HG02981 (cell line): ENCODE data around the gene LRP3.
"Not testable (repeated sequence)": the region's sequence is repeated elsewhere in the genome, so short reads cannot be mapped to it uniquely, and the experiment has no call there.

Experiments
- ATAC-seq: cut with Tn5 transposase; IDR thresholded peaks from one replicate; pipeline ENCODE4 v1.9.1; 2021; ENCODE audit warnings: mild to moderate bottlenecking, moderate library complexity; ENCODE audit not compliant: unreplicated experiment

Gene LRP3

DNA sequence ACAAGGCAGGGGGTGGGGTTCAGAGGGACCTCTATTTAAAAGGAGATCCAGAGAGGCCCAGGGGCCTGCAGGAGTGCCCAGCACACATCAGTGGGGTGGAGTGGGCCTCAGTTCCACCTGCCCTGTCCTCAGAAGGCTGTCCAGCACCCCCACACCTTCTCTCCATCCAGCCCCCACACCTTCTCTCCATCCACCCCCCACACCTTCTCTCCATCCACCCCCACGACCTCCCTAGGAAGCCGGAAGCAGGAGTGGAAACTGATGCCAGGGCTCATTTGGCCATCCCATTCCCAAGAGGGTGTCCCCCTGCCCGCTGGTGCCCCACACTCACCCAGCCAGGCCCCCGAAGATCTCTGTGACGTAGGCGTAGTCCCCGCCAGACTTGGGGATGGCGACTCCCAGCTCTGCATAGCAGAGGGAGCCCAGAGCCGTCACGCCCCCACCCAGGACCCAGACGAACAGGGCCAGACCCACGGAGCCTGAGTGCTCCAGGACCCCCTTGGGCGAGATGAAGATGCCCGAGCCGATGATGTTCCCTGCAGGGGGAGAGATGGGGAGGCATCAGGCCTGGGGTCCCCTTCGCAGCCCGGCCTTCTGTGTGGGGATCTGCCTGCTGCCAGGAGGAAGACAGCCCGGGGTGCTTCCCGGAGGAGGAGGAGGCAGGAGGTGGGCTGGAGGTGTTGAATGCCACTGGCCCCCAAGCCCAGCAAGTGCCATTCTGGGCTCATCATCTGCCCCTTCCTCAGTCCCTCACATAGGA is 21.5 kb downstream of the LRP3 start:
- no peak for ATAC-seq

DNA sequence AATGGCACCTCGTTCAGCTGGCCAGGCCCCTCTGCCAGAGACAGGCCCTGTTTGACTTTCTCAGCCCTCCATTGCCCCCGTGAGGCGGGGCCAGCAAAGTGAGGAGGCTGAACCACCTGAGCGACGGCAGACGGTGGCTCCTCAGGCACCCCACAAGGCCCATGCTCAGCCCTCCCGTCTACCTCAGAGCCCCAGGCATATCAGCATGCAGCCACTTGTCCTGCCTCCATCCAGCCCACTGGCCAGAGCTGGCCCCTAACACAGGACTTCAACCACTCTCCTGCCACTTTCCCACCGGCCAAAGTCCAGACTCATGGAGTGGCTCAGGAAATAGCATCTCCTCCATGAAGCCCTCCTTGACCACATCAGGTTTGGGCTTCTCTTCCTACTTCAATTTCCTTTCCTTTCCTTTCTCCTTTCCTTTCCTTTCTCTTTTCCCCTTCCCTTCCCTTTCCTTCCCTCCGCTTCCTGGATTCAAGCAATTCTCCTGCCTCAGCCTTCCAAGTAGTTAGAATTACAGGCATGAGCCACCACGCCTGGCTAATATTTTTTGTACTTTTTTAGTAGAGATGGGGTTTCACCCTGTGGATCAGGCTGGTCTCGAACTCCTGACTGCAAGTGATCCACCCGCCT is 22.2 kb downstream of the LRP3 start:
- ATAC-seq = no peak

DNA sequence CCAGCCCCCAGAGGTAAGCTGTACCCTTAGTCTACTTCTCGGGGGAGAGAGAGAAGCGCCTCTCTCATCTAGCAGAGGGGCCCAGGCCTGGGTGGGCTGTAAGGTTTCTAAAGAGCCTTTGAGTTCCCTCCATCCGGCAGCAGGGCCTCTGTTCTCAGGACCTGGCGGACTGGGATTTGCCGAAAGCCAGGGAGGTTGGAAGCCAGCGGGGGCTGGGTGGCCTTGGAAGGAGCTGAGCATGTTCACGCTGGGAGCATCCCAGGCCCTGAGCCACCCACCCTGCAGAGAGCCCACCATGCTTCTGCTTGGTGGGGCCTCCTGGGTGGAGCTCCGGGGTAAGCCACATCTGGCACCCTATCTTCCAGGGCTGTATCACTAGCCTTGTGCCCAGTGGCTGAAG is 23.8 kb downstream of the LRP3 start:
- ATAC-seq = no peak

DNA sequence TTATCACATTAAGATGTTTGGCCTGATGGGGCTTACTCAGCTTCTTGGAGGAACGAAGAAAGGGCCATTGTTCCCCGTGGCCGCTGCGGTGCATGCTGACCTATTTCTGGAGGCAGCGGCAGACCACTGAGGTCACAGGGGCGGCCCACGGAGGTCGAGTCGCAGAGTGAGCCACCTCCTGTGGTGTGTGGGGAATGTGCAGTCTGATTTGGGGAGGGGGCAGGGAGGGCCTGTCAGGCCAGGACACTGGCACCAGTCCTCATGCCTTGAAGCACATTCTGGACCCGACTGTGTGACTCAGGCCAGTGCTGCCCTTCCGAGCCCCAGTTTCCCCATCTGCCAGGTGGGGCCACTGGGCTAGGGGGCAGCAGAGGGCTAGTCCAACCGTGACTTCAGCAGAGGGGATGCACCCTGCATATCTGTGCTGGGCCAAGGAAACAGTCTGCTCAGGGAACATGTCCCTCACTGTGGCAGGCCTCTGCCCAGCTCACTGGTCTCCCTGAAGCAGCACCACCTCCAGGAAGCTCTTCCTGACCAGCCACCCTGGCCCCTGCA is 25.2 kb downstream of the LRP3 start:
- no peak for ATAC-seq

DNA sequence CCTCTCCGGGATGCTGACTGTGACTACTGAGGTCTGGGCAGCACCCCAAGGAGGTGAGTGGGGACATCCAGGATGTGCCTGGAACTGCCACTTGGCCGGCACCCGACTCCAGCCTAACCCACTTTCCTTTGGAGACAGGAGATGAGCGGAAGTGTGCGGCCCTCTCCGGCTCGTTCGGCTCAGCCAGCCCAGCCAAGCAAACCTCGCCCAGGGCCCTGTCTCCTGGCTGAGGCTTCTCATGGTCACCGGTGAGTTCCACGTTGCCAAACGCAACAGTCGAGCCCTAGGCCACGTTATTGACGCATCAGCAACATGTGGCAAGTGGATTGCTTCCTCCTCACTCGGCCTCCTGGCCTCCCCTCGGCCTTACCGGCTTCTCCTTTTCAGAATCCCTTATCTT is 26.0 kb downstream of the LRP3 start:
- ATAC-seq = no peak

DNA sequence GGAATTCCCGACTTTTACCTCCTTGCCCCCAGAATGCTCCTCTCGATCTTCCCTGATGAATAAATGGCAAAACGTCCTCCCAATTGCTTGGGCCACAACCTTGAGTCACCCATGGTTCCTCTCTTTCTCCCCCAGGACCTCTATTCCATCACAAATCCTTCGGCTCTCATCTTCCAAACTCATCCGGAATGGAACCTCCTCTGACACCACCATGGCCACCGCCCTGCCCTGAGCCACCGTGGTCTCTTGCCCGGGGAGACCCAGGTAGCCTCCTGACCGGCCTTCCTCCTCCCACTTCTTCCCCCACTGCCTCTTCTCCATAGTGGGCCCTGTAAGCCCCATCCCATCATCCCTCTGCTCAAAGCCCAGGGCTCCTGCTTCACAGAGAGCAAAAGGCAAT is 26.6 kb downstream of the LRP3 start:
- no peak for ATAC-seq

DNA sequence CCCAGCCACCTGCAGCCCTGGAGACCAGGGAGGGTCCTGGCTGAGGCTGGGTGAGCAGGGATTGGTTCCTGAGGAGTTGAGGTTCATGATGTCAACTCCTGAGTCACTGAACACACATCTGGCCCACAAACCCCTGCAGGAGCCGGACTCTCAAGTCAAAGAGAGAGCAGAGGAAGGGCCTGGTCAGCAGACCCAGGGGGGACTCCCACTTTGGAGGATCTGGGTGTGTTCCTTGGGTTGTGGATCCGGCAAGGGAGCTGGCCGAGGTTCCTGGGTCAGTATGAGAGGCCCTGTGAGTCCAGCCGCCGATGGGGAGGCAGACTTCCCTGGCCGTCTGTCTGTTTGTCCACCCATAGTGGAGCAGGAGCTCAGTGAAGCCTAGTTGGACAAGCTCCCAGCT is 27.5 kb downstream of the LRP3 start:
- ATAC-seq = no peak

DNA sequence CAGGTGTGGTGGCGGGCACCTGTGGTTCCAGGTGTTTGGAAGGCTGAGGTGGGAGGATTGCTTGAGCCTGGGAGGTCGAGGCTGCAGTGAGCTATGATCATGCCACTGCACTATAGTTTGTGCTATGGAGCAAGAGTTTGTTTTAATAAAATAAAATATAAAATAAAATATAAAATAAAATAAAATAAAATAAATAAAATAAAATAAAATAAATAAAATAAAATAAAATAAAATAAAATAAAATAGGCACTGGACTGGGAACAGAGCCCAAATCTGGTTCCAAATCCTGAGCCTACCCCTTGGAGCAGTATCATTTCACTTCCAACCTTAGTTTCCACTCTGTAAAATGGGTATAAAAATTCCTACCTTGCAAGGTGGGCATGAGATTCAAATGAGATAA is 28.1 kb downstream of the LRP3 start:
- not testable (repeated sequence) for ATAC-seq

DNA sequence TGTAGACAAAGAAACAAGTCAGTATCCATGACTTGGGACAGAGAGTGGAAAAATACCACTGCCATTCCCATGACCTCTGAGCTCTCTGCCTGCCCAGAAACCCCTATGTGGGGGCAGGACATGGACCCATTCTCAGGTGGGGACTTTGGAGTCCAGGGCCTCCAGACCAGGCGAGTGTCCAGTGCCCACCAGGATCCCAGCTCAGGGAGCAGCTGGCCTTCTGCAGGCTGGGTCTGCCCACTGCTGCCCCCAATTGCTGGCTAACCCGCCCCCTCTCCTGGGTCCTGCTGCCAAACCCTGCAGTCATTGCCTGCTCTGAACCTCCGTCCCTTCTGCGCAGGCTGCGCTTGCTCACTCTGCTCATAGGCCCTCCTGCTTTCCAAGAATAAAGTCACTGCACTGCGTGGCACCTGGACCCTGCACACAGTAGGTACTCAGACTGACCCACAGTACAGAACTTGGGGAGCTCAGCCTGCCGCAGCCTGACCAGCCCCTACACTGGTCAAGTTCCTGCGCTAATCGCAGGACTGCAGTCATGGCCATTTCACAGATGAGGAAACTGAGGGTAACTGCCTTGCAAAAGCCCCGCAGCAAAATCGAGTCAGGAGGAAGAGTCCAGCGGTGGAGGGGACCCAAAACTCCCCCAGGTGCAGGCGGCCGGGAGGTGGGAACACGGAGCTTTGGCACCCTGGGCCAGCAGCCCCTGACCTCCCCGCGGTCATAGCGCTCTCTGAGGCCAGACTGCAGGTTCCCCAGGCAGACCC is 30.7 kb downstream of the LRP3 start:
- no peak for ATAC-seq

DNA sequence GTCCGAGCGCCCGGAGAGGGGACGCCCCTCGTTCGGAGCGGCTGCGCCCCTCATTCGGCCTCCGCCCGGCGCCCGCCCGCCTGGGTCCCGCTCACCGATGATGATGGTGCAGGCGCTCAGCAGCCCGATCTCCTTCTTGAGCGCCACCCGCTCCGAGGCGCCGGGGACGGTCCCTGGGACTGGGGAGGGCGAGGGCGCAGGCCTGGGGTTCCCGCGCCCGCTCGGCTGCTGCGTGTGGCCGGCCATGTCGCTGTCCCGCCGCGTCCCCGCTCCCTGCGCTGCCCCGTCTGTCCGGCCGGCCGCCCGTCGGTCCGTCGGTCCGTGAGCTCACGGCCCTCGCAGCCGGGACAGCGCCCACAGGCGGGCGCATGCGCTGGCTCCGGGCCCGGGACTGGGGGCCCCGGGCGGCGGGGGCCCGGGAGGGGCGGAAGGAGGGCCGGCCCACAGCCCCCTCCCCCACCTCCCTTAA is 31.4 kb downstream of the LRP3 start, which contains the start of gene SLC7A10:
TSS of gene SLC7A10 (minus strand) at position 393 of the 469 bp plus-strand sequence. CDS start at position 246, 147 bp downstream.
- no peak for ATAC-seq

DNA sequence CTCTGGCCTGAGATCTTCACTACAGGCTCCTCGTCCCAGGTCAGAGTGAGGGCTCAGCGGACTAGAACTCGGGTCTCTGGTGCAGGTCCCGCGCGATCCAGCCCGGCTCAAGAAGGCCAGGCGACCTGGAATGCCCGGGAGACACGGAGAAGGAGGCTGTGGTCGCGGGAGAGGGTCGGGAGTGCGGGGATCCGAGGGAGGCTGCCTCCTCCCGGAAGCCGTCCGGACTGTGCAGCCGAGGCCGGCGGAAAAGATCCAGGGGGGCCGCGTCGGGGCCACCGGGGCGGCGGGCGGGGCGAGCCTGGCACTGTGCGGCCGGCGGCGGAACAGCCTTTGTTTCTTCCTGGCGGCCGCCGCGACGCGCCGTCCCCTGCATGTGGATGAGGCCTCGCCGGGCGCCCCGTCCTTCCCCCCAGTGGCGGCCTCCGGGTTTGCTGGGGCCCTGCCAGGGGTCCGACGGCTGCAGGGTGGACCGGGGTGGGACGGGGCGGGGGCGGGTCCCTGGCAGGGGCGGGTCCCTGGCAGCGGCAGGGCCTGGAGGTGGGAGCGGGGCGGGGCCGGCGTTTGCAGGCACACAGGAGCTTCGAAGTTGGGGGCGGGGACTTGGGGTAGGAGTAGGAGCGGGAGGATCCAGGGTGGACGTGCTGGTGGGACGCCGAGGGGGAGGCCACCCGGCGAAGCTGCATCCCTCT is 32.6 kb downstream of the LRP3 start:
- no peak for ATAC-seq

DNA sequence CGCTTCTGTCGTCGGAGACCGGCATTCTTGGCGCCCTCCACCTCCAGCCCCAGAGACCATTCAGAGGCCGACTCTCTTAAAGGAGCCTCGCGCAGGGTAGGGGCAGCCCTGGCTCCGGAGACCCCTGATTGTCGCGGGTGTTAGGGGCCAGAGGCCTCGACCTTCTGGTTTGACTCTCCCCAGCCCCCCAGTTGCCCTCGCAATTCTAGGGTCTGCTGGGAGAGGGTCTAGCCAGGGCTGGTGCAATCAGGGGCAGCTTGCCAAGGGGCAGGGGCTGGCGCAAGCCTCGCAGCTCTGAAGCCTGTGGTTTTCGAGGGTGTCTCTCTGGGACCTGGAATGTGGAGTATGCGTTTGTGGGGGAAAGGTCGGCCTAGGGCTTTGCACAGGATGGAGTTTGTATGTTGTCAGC is 33.1 kb downstream of the LRP3 start:
- ATAC-seq = no peak

DNA sequence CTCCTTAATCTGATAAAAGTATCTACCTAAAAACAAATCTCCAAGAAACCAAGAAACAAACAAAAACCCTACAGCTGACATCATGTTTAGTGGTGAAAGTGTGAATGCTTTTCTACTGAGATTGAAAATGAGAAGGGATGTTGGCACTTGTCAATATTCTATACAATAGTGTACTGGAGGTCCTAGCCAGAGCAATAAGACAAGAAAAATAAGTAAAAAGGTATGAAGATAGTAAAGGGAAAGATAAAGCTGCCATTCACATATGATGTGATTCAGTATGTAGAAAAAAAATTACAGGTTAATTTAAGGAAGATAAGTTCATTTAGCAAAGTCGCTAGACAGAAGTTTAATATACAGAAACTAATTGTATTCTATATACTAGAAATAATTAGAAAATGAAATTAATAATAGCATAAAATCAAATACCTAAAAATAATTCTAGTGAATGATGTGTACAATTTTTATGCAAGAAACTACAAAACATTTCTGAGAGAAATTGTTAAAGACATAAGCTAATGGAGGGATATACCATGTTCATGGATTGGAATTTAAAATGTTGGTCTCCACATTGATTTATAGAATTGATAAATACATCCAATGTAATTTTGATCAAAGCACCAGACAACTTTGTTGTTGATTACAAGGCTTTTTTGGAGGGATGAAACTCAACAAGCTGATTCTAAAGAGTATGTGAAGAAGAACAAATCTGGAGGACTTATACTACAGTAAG is 33.9 kb downstream of the LRP3 start:
- ATAC-seq = no peak

DNA sequence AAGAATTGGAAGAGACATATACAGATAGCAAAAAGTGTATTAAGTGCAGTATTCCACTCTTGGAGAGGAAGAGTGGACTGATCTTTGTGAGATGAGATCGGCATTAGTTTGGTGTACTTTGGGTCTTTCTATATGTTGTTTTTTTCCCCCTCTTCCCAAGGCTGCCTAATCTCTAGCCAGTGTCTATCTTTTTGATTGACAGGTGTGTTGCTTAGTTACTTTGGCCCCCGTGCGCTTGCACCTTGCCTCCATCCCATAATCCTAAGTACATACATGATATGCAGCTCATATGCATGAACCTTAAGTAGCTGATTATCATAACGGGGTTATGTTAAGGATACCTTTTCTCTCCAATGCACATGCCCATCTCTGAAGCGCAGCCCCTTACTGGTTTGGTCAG is 35.8 kb downstream of the LRP3 start:
- no peak for ATAC-seq

DNA sequence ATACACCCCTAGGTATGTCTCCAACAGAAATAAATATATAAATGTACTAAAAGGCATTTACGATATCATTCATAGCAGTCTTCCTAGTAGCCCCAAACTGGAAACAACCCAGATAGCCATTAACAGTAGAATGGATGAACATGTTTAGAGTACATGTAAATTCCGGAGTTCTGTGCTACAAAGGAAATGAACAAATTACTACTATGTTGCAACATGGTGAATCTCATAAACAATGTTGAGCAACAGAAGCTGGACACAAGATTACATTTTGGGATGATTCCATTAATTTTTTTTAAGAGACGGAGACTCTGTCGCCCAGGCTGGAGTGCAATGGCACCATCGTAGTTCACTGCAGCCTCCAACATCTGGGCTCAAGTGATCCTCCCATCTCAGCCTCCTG is 37.4 kb downstream of the LRP3 start:
- no peak for ATAC-seq

DNA sequence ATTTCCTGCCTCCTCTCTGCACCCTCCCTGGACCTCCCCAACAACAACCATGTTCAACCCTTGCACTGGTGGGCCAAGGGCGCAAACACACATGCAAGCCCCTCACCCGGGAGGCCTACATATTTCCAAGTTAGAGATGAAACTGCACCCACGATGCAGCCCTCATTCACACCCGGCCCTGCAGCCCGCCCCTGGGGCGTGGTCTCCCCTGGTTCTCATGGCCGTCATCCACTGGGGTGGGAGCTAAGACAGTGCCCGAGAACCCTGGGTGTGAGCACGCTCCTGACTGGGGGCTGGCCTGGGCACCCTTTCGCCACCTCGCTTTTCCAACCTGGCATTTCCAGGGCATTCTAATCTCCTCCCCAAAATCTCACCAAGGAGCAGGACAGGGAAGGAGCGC is 38.5 kb downstream of the LRP3 start:
- ATAC-seq = no peak

DNA sequence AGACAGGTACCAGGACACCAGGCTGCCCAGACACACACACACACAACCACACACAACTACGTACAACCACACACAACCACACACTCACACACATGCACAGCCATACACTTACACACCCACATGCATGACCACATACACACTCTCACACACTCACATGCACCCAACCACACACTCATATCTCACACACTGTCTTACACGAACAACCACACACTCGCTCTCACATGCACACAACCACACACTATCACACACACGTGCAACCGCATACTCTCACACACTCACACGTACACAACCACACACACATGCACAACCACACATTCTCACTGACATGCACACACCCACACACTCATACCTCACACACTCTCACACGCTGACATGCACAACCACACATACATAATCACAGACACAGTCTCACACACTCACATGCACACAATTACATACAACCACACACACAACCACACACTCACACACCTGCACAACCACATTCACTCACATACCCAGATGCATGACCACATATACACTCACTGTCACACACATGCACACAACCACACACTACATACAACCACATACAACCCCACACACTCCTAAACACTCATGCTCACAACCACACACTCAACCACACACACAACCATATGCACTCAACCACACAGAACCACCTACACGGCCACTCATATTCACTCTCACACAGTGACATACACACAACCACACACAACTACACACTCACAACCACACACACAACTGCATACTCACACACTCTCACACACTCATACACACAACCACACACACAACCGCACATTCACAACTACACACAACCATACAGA is 39.1 kb downstream of the LRP3 start:
- no peak for ATAC-seq

DNA sequence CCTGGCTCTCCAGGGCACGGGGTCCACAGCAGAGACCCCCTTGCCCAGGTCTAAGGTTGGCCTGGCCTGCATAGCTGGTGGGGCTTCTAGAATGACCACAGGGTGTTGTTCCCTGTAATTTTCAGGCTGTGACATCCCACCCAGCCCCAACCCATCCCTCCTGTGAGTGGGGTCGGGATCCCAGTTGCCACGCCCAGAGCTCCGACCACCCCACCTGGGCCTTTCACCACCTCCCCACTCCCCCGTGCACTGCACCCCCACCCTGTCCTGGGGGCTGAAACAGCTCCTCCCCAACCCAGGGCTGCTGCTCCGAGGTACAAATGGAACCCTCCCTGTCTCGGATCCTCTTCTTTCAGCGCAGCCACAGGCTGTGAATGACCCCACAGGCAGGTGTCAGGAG is 40.0 kb downstream of the LRP3 start:
- no peak for ATAC-seq

DNA sequence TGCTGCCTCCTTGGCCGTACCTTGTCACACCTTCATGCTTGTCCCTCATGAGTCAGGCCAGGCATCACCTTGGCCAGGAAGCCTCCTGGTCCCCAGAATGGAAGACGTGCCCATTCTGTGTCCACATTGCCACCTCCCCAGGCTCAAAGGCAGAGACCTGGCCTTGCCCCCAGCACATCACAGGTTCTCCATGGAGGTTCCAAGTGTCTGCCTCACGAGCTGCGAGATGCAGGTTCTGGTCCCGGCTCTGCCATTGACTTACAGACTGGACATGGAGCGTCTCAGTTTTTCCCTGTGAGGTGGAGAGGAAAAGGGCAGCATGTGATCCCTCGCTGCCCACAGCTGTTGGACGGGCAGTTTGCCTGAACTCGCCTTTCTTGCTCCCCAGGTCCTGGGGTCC is 40.6 kb downstream of the LRP3 start:
- ATAC-seq = no peak
